WTC11 (cell line): Measurements from ENCODE around the gene ALG5. TPM values are rescaled to one million over a fixed set of nuclear protein-coding genes. Genes with fewer than 3 reads are reported as not detected.

Experiments used
- ATAC-seq: fragments of 200-7000 bp; cut with Tn5 transposase; 2 replicates; pipeline ENCODE4 v1.10.0; 2021; ENCODE audit warnings: mild to moderate bottlenecking, moderate library complexity
- CTCF ChIA-PET: fragments of 300-600 bp; sonication (Branson Sonifier 250); formaldehyde crosslinking; loops from one replicate; lab custom pipeline; 2021; ENCODE audit warnings: antibody characterized with exemption; lab: Charles Lee
- POLR2A ChIA-PET: fragments of 350-600 bp; sonication (Branson Sonifier 250); formaldehyde crosslinking; loops from one replicate; lab custom pipeline; 2021; ENCODE audit warnings: antibody characterized with exemption; lab: Charles Lee
- DNase-seq: peaks from one replicate; pipeline ENCODE4 v3.0.0; 2021; ENCODE audit warnings: low spot score
- H3K27ac Mint-ChIP-seq: 2 replicates; pipeline ENCODE4 v1.8.0; 2021; ENCODE audit warnings: mixed read lengths
- H3K27me3 Mint-ChIP-seq: 2 replicates; pipeline ENCODE4 v1.8.0; 2021; ENCODE audit warnings: low read depth, mild to moderate bottlenecking, moderate library complexity, mixed read lengths
- H3K36me3 Mint-ChIP-seq: 2 replicates; pipeline ENCODE4 v1.8.0; 2021; ENCODE audit warnings: mixed read lengths
- H3K4me1 Mint-ChIP-seq: 2 replicates; pipeline ENCODE4 v1.8.0; 2022; ENCODE audit warnings: mixed read lengths
- H3K4me3 Mint-ChIP-seq: 2 replicates; pipeline ENCODE4 v1.8.0; 2021; ENCODE audit warnings: mild to moderate bottlenecking, moderate library complexity, mixed read lengths
- H3K9me3 Mint-ChIP-seq: 2 replicates; pipeline ENCODE4 v1.8.0; 2021; ENCODE audit warnings: mixed read lengths
- AR ChIP-seq: fragments of 250-450 bp; sonication (Bioruptor Pico); IDR thresholded peaks from 2 replicates; pipeline ENCODE4 v1.9.0; 2021; ENCODE audit warnings: mild to moderate bottlenecking
- ATF2 ChIP-seq: sonication (generic); formaldehyde crosslinking; IDR thresholded peaks from 2 replicates; pipeline ENCODE4 v1.8.1; 2022; ENCODE audit warnings: low read depth, missing genetic modification reagents, borderline replicate concordance
- ATF6 ChIP-seq: sonication (generic); formaldehyde crosslinking; IDR thresholded peaks from 2 replicates; pipeline ENCODE4 v1.8.1; 2023; ENCODE audit warnings: mild to moderate bottlenecking, missing genetic modification reagents
- CTCF ChIP-seq: fragments of 200-600 bp; IDR thresholded peaks from 2 replicates; pipeline ENCODE4 v1.8.0; 2022; ENCODE audit warnings: antibody characterized with exemption
- ESRRA ChIP-seq: sonication (generic); formaldehyde crosslinking; IDR thresholded peaks from 2 replicates; pipeline ENCODE4 v1.8.1; 2022; ENCODE audit warnings: mild to moderate bottlenecking, missing genetic modification reagents, borderline replicate concordance
- IRF2 ChIP-seq: sonication (generic); formaldehyde crosslinking; IDR thresholded peaks from 2 replicates; pipeline ENCODE4 v1.8.0; 2022; ENCODE audit warnings: low read depth, missing genetic modification reagents, borderline replicate concordance
- KAT7 ChIP-seq: sonication (generic); formaldehyde crosslinking; IDR thresholded peaks from 2 replicates; pipeline ENCODE4 v1.8.1; 2023; ENCODE audit warnings: missing genetic modification reagents, mild to moderate bottlenecking, borderline replicate concordance
- MYBL2 ChIP-seq: sonication (generic); formaldehyde crosslinking; IDR thresholded peaks from 2 replicates; pipeline ENCODE4 v1.8.1; 2023; ENCODE audit warnings: mild to moderate bottlenecking, moderate library complexity, missing genetic modification reagents
- OVOL2 ChIP-seq: fragments of 250-450 bp; sonication (Bioruptor Pico); IDR thresholded peaks from 2 replicates; pipeline ENCODE4 v1.9.0; 2021; ENCODE audit warnings: mild to moderate bottlenecking, borderline replicate concordance
- PRRX2 ChIP-seq: fragments of 250-450 bp; sonication (Bioruptor Pico); IDR thresholded peaks from 2 replicates; pipeline ENCODE4 v1.8.0; 2021; ENCODE audit warnings: mild to moderate bottlenecking
- RELA ChIP-seq: sonication (generic); formaldehyde crosslinking; IDR thresholded peaks from 2 replicates; pipeline ENCODE4 v1.8.1; 2022; ENCODE audit warnings: missing genetic modification reagents, mild to moderate bottlenecking, borderline replicate concordance
- TCF7 ChIP-seq: sonication (generic); formaldehyde crosslinking; IDR thresholded peaks from 2 replicates; pipeline ENCODE4 v1.8.0; 2022; ENCODE audit warnings: mild to moderate bottlenecking, low read depth, missing genetic modification reagents, moderate library complexity
- TEAD1 ChIP-seq: sonication (generic); formaldehyde crosslinking; IDR thresholded peaks from 2 replicates; pipeline ENCODE4 v1.8.0; 2022; ENCODE audit warnings: mild to moderate bottlenecking, missing genetic modification reagents
- TP53 ChIP-seq: sonication (generic); formaldehyde crosslinking; IDR thresholded peaks from 2 replicates; pipeline ENCODE4 v1.8.1; 2023; ENCODE audit warnings: mild to moderate bottlenecking, missing genetic modification reagents
- ZBTB21 ChIP-seq: sonication (generic); formaldehyde crosslinking; IDR thresholded peaks from 2 replicates; pipeline ENCODE4 v1.8.1; 2023; ENCODE audit warnings: mild to moderate bottlenecking, missing genetic modification reagents, borderline replicate concordance
- ZBTB43 ChIP-seq: sonication (generic); formaldehyde crosslinking; IDR thresholded peaks from 2 replicates; pipeline ENCODE4 v1.8.1; 2023; ENCODE audit warnings: mild to moderate bottlenecking, missing genetic modification reagents
- ZMAT4 ChIP-seq: fragments of 250-450 bp; sonication (Bioruptor Pico); IDR thresholded peaks from 2 replicates; pipeline ENCODE4 v1.9.0; 2021; ENCODE audit warnings: mild to moderate bottlenecking
- ZNF232 ChIP-seq: sonication (generic); formaldehyde crosslinking; IDR thresholded peaks from 2 replicates; pipeline ENCODE4 v1.8.0; 2022; ENCODE audit warnings: mild to moderate bottlenecking, missing genetic modification reagents
- ZNF416 ChIP-seq: fragments of 250-450 bp; sonication (Bioruptor Pico); IDR thresholded peaks from 2 replicates; pipeline ENCODE4 v1.9.0; 2021; ENCODE audit warnings: mild to moderate bottlenecking, inconsistent platforms
- total RNA-seq: library from RNA; stranded (reverse); gene quantifications from 3 replicates; pipeline ENCODE4 v1.2.3, GENCODE V29; 2021

ALG5 gene
- total RNA-seq, 1 experiment from 2014 or later: 18.4 TPM

GRCh38 chr13:36921631-36922301 is 77.4 kb downstream of the ALG5 start:
- Mint-ChIP-seq H3K36me3 (no peaks in the 10 kb centered on the region), H3K27me3 (peaks cover 48% of the 10 kb centered on the region), H3K27ac (no peak overlapping the region), H3K4me3 (no peak overlapping the region), H3K9me3 (no peaks in the 10 kb centered on the region), H3K4me1 (peaks cover 11% of the 10 kb centered on the region)
- ATAC-seq (no peak), DNase-seq (no peak)
- CTCF ChIA-PET: no interaction called here
- POLR2A ChIA-PET: no interaction called here
- TF ChIP-seq OVOL2 (no peak), MYBL2 (CRISPR knock-in tag) (no peak), PRRX2 (CRISPR knock-in tag) (no peak), AR (no peak), ZNF416 (CRISPR knock-in tag) (no peak), ESRRA (CRISPR knock-in tag) (no peak), TP53 (no peak), ZBTB21 (CRISPR knock-in tag) (no peak), ATF2 (CRISPR knock-in tag) (no peak), IRF2 (CRISPR knock-in tag) (no peak), ZMAT4 (no peak), TCF7 (CRISPR knock-in tag) (no peak), RELA (no peak), ZNF232 (CRISPR knock-in tag) (no peak), ATF6 (CRISPR knock-in tag) (no peak), KAT7 (CRISPR knock-in tag) (no peak), CTCF (no peak), TEAD1 (CRISPR knock-in tag) (no peak), ZBTB43 (CRISPR knock-in tag) (no peak)
